ENCODE measurements around the gene ARL11. TPM values are rescaled to one million over a fixed set of nuclear protein-coding genes. Genes with fewer than 3 reads are reported as not detected.
"Not testable (repeated sequence)": the region's sequence is repeated elsewhere in the genome, so short reads cannot be mapped to it uniquely, and the experiment has no call there.

ARL11 gene
- total RNA-seq, 1 donor from 2014 or later = 0.65 TPM

DNA sequence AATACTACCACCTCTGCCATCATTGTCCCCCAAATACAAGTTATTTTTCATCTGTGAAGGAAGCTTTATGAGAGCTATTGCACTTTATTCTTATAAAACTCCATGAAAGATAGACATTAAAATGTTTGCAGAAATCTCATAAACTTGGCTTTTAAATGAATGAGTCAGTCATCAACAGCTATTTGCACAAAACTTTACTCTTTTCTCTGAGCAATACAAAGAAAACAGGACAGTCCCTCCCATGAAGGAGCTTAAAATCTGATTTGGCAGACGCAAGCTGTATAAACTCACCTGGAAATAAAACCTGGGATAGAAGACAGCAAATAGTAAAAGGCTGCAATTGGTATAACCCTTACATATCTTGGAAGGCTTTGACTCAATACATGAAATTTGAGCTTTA is 26.3 kb upstream of the ARL11 start:
- DNase-seq = no peak
- intact Hi-C loops (cut with micrococcal nuclease) = no loop called here
- Mint-ChIP-seq H3K27me3 (peaks cover 2% of the 10 kb centered on the region), H3K36me3 (ENCODE audit: low read depth) (no peaks in the 10 kb centered on the region), H3K9me3 (no peaks in the 10 kb centered on the region), H3K27ac (no peak overlapping the region), H3K4me1 (peaks cover 2% of the 10 kb centered on the region), H3K4me3 (no peak overlapping the region)

DNA sequence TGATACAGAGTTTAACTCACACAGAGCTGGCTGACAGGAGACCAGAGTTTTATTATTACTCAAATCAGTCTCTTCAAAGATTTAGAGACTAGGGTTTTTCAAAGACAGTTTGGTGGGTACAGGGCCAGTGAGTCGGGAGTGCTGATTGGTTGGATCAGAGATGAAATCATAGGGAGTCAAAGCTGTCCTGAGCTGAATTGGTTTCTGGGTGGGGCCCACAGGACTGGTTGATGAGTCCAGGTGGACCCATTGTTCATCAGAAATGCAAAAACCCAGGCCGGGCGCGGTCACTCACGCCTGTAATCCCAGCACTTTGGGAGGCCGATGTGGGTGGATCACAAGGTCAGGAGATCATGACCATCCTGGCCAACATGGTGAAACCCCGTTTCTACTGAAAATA is 25.7 kb upstream of the ARL11 start:
- H3K36me3 Mint-ChIP-seq (ENCODE audit: low read depth); H3K9me3 Mint-ChIP-seq; DNase-seq; H3K4me1 Mint-ChIP-seq; H3K27ac Mint-ChIP-seq; H3K4me3 Mint-ChIP-seq; H3K27me3 Mint-ChIP-seq; intact Hi-C loops (cut with micrococcal nuclease): not testable (repeated sequence)

DNA sequence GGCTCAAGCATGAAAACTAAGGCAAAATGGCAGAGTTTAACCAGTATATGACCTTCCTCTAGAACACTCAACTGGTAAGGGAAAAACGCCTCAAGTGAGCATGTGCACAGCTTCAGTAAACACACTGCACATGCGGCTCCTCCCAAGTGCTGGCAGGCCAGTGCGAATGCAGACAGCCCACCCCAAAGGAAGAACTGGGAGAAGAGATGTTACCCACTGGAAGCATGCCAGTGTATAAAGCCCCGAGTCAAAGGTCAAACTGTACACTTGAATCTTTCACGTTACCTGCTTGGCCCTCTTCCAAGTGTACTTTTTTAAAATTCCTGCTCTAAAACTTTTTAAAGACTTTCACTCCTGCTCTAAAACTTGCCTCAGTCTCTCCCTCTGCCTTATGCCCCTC is 23.7 kb upstream of the ARL11 start:
- no peak for DNase-seq
- H3K27ac Mint-ChIP-seq = no peak overlapping the region
- no peaks in the 10 kb centered on the region for H3K9me3 Mint-ChIP-seq
- H3K4me3 Mint-ChIP-seq = no peak overlapping the region
- intact Hi-C loops (cut with micrococcal nuclease) = no loop called here
- H3K27me3 Mint-ChIP-seq = no peaks in the 10 kb centered on the region
- no peaks in the 10 kb centered on the region for H3K36me3 Mint-ChIP-seq (ENCODE audit: low read depth)
- peaks cover 2% of the 10 kb centered on the region for H3K4me1 Mint-ChIP-seq

DNA sequence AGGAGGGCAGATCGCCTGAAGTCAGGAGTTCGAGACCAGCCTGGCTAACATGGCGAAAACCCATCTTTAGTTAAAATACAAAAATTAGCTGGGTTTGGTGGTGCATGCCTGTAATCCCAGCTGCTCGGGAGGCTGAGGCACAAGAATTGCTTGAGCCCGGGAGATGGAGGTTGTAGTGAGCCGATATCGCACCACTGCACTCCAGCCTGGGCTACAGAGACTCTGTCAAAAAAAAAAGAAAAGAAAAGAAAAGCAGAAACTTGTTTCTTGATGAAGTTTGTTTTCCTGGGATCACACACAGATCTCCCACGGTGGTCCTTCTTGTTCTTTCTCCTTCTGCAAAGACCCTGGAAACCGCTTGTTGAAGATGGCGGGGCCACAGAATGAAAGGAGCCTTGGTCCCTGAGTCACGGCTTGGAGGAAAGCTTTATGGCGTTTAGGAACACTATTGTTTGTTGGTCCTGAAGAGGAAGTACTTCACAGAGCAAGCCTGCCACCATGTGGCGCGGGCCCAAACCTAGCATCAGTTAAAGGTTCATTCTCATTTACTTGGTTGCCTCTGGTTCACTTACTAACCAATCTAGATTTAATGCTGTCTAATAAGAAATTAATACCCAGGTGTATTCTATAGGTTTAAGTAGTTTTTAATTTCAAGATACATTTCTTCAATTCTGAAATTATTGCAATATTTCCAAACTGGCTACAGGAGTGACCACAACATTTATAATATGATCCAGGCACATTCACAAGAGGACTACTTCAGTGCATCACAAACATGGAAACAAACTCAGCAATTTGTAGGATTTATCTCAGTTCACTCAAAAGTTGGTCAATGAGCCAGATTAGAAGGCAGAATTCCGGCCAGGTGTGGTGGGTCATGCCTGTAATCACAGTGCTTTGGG is 21.3 kb upstream of the ARL11 start:
- Mint-ChIP-seq H3K4me1 (peaks cover 2% of the 10 kb centered on the region), H3K27ac (peak overlapping the region; percentile 64), H3K36me3 (ENCODE audit: low read depth) (no peaks in the 10 kb centered on the region), H3K4me3 (peak overlapping the region; percentile 77), H3K9me3 (no peaks in the 10 kb centered on the region), H3K27me3 (peaks cover 3% of the 10 kb centered on the region)
- DNase-seq = peak; percentile 93
- intact Hi-C loops (cut with micrococcal nuclease) = loop anchor here (1.0 to 5.0 kb wide), 5 partner anchors 110 to 360 kb away; partner anchors contain the start of genes CAB39L, CDADC1, PHF11 and SETDB2

DNA sequence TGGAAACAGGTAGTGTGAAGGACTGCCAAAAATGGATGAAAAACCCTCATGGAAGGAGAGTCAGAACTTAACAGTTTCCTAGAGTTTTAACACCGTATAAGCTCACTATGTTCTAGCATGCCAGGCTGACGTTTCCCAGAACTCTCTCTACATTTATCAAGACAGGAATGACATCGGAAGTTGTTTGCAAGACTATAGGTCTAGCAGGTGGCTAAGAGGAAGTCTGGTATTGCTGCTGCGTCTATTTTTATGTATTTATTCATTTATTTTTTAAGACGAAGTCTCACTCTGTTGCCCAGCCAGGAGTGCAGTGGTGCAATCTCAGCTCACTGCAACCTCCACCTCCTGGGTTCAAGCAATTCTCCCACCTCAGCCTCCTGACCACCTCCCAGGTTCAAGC is 20.5 kb upstream of the ARL11 start:
- H3K27me3 Mint-ChIP-seq = peaks cover 3% of the 10 kb centered on the region
- no peak overlapping the region for H3K4me3 Mint-ChIP-seq
- H3K4me1 Mint-ChIP-seq = peaks cover 2% of the 10 kb centered on the region

DNA sequence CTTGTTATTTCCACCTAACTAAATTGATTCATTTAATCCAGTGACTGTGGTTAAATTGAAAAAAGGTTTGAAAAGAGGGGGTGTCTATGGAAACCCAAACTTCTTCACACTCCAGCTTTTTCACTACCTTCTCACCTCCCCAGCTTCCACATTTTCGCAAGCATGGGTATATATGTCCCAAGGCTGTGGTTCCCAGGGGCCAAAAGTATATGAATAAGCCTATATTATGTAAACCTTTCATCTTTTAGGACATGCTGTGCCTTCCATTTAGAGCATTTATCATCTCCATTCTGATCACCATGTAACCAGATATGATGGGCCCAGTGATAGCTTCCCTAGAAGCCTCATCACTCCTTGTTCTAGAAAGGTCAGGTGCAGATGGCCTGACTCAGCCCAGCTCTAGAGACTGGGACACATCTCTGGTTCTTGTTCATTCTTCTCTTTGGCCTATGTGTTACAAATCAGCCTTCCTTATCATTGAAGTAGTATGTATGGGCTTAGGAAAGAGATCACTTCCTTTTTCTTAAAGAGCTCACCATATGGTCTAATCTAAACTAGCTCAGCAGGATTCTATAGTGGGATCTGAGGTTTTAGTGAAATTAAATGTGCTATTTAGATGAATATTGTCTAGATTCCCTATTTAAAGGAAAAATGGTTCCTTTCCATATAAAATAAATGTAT is 19.5 kb upstream of the ARL11 start:
- H3K36me3 Mint-ChIP-seq (ENCODE audit: low read depth) = no peaks in the 10 kb centered on the region
- no peak overlapping the region for H3K27ac Mint-ChIP-seq
- no peak overlapping the region for H3K4me3 Mint-ChIP-seq
- DNase-seq = no peak
- H3K4me1 Mint-ChIP-seq = peaks cover 2% of the 10 kb centered on the region
- intact Hi-C loops (cut with micrococcal nuclease) = loop anchor here (5.0 kb wide), 3 partner anchors 111 to 361 kb away; partner anchors contain the start of genes CAB39L, CDADC1, PHF11 and SETDB2
- no peaks in the 10 kb centered on the region for H3K9me3 Mint-ChIP-seq
- peaks cover 3% of the 10 kb centered on the region for H3K27me3 Mint-ChIP-seq

More for the DNA sequence above, 20.5 kb upstream of the ARL11 start:
- H3K27ac Mint-ChIP-seq = no peak overlapping the region
- intact Hi-C loops (cut with micrococcal nuclease) = loop anchor here (1.0 to 5.0 kb wide), 5 partner anchors 110 to 360 kb away; partner anchors contain the start of genes CAB39L, CDADC1, PHF11 and SETDB2
- no peaks in the 10 kb centered on the region for H3K9me3 Mint-ChIP-seq
- H3K36me3 Mint-ChIP-seq (ENCODE audit: low read depth) = no peaks in the 10 kb centered on the region
- DNase-seq = no peak

DNA sequence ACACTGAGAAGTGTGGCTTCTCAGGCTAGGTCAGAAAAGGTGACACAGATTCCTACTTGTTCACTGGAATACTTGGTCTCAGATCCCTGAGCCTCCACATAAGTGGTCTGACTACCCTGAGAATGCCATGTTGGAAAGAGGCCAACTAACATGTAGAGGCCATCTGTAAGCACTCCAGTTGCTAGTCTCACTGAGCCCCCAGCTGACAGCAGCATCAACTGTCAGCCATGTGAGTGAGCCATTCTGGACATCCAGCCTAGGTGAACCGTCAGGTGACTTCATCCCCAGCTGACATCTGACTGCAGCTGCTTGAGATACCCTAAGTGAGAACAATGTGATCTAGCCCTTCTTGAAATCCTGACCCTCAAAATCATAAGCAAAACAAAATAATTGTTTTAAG is 18.1 kb upstream of the ARL11 start:
- Mint-ChIP-seq H3K27ac (no peak overlapping the region), H3K36me3 (ENCODE audit: low read depth) (no peaks in the 10 kb centered on the region), H3K4me1 (peaks cover 2% of the 10 kb centered on the region), H3K4me3 (no peak overlapping the region), H3K9me3 (no peaks in the 10 kb centered on the region), H3K27me3 (peaks cover 3% of the 10 kb centered on the region)
- intact Hi-C loops (cut with micrococcal nuclease) = no loop called here
- DNase-seq = no peak

DNA sequence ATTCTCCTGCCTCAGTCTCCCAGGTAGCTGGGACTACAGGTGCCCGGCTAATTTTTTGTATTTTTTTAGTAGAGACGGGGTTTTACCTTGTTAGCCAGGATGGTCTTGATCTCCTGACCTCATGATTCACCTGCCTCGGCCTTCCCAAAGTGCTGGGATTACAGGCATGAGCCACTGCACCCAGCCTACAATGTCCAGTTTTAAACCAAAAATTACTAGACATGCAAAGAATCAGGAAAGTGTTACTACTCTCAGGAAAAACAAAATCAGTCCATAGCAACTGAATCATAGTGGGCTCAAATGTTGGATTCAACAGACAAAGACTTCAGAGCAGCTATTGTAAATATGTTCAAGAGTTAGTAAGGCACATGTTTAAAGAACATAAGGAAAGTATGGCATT is 16.3 kb upstream of the ARL11 start:
- H3K4me3 Mint-ChIP-seq; DNase-seq; H3K36me3 Mint-ChIP-seq (ENCODE audit: low read depth); H3K27ac Mint-ChIP-seq; H3K4me1 Mint-ChIP-seq; H3K27me3 Mint-ChIP-seq; H3K9me3 Mint-ChIP-seq; intact Hi-C loops (cut with micrococcal nuclease): not testable (repeated sequence)

DNA sequence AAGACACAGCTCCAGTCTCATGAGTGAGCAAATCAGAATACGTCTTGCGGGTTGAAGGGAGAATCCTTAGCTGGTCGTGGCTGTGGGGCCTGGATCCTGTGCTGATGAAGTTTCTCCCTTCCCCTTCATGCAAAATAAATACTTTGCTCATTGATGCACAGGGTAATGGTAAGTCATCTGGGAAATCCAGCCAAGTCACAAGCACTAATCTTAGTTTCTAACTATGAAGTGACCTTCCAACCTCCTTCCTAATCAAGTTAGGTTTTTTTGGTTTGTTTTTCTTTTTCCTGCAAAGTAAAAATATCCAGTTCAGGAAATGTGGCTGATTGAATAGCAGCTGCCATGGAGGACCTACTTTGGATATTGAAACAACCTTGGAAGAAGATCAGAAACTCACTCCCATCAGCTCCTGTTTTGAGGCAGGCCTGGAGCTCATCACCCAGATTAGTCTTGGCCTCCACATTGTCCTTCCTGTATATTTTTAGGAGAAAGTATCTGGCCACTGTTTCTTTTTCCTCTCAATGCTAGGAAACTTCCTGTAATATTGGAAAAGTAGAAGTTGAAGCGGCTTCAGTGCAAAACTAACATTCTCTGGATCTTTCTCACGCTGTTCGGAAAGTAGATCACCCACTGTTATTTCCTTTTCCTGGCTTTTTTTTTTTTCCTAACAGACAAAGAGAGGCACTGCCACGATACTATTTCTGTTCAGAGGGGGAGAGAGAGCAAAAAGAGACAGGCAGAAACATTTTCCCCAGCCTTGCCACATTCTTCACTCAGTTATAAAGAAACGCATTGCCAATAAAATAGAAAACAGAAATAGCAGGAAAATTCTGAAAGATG is 12.3 kb upstream of the ARL11 start:
- Mint-ChIP-seq H3K9me3 (no peaks in the 10 kb centered on the region), H3K27me3 (no peaks in the 10 kb centered on the region), H3K27ac (no peak overlapping the region), H3K36me3 (ENCODE audit: low read depth) (no peaks in the 10 kb centered on the region), H3K4me1 (no peaks in the 10 kb centered on the region), H3K4me3 (no peak overlapping the region)
- no peak for DNase-seq
- intact Hi-C loops (cut with micrococcal nuclease) = no loop called here

DNA sequence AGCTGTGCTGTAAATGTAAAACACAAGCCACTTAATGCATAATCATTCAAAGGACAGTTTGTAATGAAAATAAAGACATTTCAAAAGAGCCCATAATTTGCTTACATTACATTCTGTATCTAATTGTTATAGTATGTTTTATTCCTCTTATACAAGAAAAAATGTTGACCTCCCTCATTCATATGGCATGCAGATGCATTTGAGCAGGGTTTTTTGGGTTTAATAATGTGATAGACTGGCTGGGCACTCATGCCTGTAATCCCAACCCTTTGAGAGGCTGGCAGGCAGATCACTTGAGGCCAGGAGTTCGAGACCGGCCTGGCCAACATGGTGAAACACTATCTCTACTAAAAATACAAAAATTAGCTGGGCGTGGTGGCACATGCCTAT is 11.6 kb upstream of the ARL11 start:
- no peaks in the 10 kb centered on the region for H3K9me3 Mint-ChIP-seq
- H3K36me3 Mint-ChIP-seq (ENCODE audit: low read depth) = no peaks in the 10 kb centered on the region
- H3K27ac Mint-ChIP-seq = no peak overlapping the region
- no peak overlapping the region for H3K4me3 Mint-ChIP-seq
- intact Hi-C loops (cut with micrococcal nuclease) = no loop called here
- peaks cover 2% of the 10 kb centered on the region for H3K27me3 Mint-ChIP-seq
- no peak for DNase-seq
- H3K4me1 Mint-ChIP-seq = no peaks in the 10 kb centered on the region

DNA sequence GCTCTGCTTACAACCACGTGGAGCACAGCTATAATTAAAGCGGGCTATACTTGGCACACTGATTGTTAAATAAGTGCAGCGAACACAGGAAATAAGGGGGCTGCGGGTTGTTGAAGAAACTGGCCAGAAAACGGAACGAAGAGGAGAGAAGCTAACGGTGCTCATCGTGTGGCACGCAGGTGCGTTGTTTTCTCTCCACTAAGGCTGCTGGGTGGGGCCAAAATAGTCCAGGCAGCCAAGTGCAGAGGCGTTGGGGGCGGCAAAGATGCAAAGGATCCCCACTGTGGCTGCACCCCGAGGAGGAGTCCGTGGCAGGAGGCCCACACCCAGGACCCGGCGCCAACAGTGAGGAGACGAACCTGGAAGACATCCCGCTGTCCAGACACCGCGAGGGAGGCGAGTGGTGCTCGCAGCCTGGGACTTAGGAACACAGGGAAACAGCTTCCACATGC is 8.1 kb upstream of the ARL11 start:
- Mint-ChIP-seq H3K36me3 (ENCODE audit: low read depth) (no peaks in the 10 kb centered on the region), H3K4me3 (no peak overlapping the region), H3K27me3 (peaks cover 2% of the 10 kb centered on the region), H3K9me3 (no peaks in the 10 kb centered on the region), H3K4me1 (no peaks in the 10 kb centered on the region), H3K27ac (no peak overlapping the region)
- intact Hi-C loops (cut with micrococcal nuclease) = no loop called here
- DNase-seq = no peak

DNA sequence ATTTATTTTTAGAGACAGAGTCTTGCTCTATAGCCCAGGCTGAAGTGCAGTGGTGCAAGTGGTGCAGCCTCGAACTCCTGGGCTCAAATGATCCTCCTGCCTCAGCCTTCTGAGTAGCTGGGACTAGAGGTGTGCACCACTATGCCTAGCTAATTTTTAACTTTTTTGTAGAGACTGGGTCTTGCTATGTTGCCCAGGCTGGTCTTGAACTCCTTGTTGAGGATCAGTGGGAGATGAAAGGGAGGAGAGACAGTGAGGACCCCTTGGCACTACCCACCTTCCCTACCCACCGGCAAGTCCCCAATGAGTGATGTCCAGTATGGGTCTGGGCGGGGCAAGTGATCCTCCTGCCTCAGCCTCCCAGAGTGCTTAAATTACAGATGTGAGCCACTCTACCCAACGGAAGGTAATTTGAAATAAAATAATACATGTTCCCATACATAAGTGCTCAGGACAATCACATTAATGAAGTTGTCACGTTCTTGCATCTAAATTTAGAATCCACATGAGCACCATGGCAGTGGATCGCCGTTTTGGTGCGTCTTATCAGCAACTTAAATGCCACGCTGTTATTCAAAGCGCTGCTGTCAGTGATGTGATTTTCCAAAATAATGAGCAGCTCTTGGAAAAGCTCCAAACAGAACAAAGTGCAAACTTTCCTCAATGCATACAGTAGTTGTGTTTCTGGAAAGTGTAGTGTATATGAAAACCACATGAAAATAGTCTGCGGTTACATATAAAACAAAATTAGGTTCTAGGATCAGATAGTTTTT is 5.9 kb upstream of the ARL11 start:
- intact Hi-C loops (cut with micrococcal nuclease) = no loop called here
- H3K27ac Mint-ChIP-seq = no peak overlapping the region
- no peaks in the 10 kb centered on the region for H3K36me3 Mint-ChIP-seq (ENCODE audit: low read depth)
- H3K27me3 Mint-ChIP-seq = peaks cover 2% of the 10 kb centered on the region
- H3K9me3 Mint-ChIP-seq = no peaks in the 10 kb centered on the region
- no peaks in the 10 kb centered on the region for H3K4me1 Mint-ChIP-seq
- no peak for DNase-seq
- H3K4me3 Mint-ChIP-seq = no peak overlapping the region

DNA sequence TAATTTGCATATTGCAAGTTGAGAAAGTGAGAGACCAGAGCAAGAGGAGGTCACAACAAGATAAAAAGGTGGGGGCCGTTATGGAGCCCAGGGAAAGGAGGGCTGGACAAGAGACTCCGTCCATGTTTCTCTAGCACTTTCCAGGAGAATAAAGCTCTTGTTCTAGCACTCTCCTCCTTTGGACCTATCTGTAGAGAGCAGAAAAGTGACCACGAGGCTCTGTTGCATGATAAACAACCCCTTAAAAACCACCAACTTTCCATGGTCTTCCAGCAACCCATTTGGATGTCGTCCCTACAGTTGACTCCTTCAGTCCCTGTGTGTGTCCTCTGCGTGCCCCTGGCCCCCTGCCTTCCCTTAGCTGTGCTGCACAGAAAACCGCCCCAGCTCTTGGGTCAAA is 4.1 kb upstream of the ARL11 start:
- H3K36me3 Mint-ChIP-seq (ENCODE audit: low read depth) = peaks cover 1% of the 10 kb centered on the region
- H3K27me3 Mint-ChIP-seq = peaks cover 2% of the 10 kb centered on the region
- H3K27ac Mint-ChIP-seq = no peak overlapping the region
- intact Hi-C loops (cut with micrococcal nuclease) = no loop called here
- peaks cover 14% of the 10 kb centered on the region for H3K4me1 Mint-ChIP-seq
- H3K4me3 Mint-ChIP-seq = no peak overlapping the region
- DNase-seq = no peak
- no peaks in the 10 kb centered on the region for H3K9me3 Mint-ChIP-seq

All from activated CD4-positive, alpha-beta T cell treated with anti-CD3 and anti-CD28 coated beads, Interleukin-2, amount 10 ng/mL, durations not matched to agents 24 days and 14 days (primary cell).